ENCODE measurements around the gene OOSP4B.
A peak's percentile ranks its signal among the peaks of the same experiment; 100 is the strongest.
"Not testable (repeated sequence)": the region's sequence is repeated elsewhere in the genome, so short reads cannot be mapped to it uniquely, and the experiment has no call there.

The OOSP4B gene

GRCh38 chr11:60016881-60017280 is at the start of gene OOSP4B:
OOSP4B (plus strand) TSS chr11:60017181.
- no peak for DNase-seq

- no peak for DNase-seq
Observed at GRCh38 chr11:59967677-59968394, 49.1 kb upstream of the OOSP4B start.

- DNase-seq = no peak
Observed at GRCh38 chr11:59968395-59968783, 48.6 kb upstream of the OOSP4B start.

GRCh38 chr11:59973097-59973496 is 43.9 kb upstream of the OOSP4B start:
- DNase-seq = no peak

- no peak for DNase-seq
Observed at GRCh38 chr11:59981106-59981770, 35.7 kb upstream of the OOSP4B start.

- DNase-seq = not testable (repeated sequence)
Observed at GRCh38 chr11:59982037-59982436, 34.9 kb upstream of the OOSP4B start.

- DNase-seq = no peak
Observed at GRCh38 chr11:59983212-59983611, 33.8 kb upstream of the OOSP4B start.

GRCh38 chr11:59984368-59984767 is 32.6 kb upstream of the OOSP4B start:
- no peak for DNase-seq

GRCh38 chr11:59990421-59990820 is 26.6 kb upstream of the OOSP4B start:
- no peak for DNase-seq

GRCh38 chr11:59992425-59992824 is 24.6 kb upstream of the OOSP4B start:
- no peak for DNase-seq

- no peak for DNase-seq
Observed at GRCh38 chr11:59997800-59998199, 19.2 kb upstream of the OOSP4B start.

- no peak for DNase-seq
Observed at GRCh38 chr11:59999691-60000090, 17.3 kb upstream of the OOSP4B start.

- no peak for DNase-seq
Observed at GRCh38 chr11:60003729-60004128, 13.3 kb upstream of the OOSP4B start.

GRCh38 chr11:60005360-60005759 is 11.6 kb upstream of the OOSP4B start:
- DNase-seq = peak; percentile 13

- DNase-seq = no peak
Observed at GRCh38 chr11:60018058-60018457, 1.1 kb downstream of the OOSP4B start.

- not testable (repeated sequence) for DNase-seq
Observed at GRCh38 chr11:60020376-60020775, 3.4 kb downstream of the OOSP4B start.

- DNase-seq = peak; percentile 0
Observed at GRCh38 chr11:60029015-60029632, 12.1 kb downstream of the OOSP4B start.

- DNase-seq = no peak
Observed at GRCh38 chr11:60040109-60040508, 23.1 kb downstream of the OOSP4B start, which contains the start of gene OOSP2. OOSP2 (plus strand) TSS chr11:60040409; CDS start chr11:60040460, 51 bp downstream.

GRCh38 chr11:60050422-60050821 is 33.4 kb downstream of the OOSP4B start:
- not testable (repeated sequence) for DNase-seq

GRCh38 chr11:60050839-60051238 is 33.9 kb downstream of the OOSP4B start:
- DNase-seq = not testable (repeated sequence)

- no peak for DNase-seq
Observed at GRCh38 chr11:60056349-60056969, 39.5 kb downstream of the OOSP4B start, which contains the start of gene MS4A3. MS4A3 (plus strand) TSS chr11:60056665; CDS start chr11:60061161, 4,496 bp downstream.

GRCh38 chr11:60059052-60059451 is 42.1 kb downstream of the OOSP4B start:
- no peak for DNase-seq

GRCh38 chr11:60059521-60060240 is 42.7 kb downstream of the OOSP4B start:
- DNase-seq = no peak
